ENCODE measurements around the gene ANO7.

Gene ANO7

DNA sequence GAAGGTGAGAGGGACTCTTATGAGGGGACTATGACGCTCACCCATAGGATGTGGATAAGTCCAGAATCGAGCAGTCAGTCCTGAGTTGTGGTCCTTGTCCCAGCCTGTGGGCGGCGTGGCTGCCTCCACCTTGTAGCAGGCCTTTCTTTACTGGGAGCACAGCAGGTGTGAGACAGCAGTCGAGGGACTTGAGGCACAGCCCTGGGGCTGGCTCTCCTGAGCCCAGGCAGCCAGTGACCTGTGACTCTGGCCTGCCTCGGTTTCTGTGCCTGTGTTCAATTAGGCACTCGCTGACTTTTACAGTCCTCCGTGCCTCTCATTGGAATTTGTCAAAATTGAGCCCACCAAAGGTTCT is 30.0 kb upstream of the ANO7 start:
- no peak for DNase-seq (ENCODE audit: low read depth)

GRCh38 chr2:241159116-241159515 is 29.4 kb upstream of the ANO7 start:
- DNase-seq (ENCODE audit: low read depth) = no peak

GRCh38 chr2:241160318-241160717 is 28.2 kb upstream of the ANO7 start:
- DNase-seq (ENCODE audit: low read depth) = no peak

DNA sequence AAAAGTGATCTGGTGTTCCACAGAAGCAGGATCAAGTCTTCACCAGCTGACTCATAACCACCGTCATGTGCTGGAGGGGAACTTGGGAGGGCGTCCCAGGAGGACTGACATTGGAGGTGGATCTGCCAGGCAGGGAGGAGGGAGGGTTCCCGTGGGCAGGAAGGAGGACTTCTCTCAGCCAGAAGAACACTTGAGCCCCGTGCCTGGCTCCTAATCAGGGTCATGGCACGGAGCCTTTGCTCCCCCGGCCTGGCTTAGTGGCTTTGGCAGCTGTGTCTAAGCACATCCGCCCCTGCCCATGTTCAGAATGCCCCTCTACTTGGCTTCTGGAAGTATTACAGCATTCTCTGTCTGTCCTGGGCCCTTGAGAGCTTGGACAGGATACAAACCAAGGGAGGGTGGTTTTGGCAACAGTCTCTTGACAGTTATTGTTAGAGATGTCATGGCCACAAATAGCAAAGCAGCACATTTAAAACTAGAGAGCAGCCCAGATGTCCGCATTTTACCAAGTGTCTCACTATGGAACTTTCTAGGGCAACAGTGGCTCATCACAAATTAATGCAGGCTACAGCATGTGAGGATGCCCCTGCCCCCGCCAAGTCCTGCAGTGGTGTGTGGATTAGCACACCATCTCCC is 26.7 kb upstream of the ANO7 start:
- DNase-seq (ENCODE audit: low read depth) = peak; percentile 34

GRCh38 chr2:241163601-241164118 is 24.8 kb upstream of the ANO7 start:
- DNase-seq (ENCODE audit: low read depth) = no peak

DNA sequence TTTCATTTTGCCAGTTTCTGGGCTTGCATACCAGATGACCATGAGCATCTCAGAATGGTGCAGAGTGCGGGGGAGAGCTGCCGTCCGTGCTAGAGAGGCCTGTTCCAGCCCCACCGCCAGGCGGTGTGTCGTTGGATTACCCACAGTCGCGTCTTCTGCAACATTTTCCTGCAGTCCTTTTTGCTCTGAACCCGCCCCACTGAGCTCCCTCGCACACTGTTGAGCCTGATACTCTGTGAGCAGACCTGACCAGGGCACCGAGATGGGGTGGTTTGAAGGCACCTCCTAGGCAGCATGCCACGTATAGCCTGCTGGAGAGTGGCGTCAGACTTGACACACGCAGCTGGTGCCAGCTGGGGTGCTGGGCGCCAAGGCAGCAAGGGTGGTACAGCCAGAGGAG is 20.1 kb upstream of the ANO7 start:
- DNase-seq (ENCODE audit: low read depth) = no peak

GRCh38 chr2:241173557-241173956 is 14.9 kb upstream of the ANO7 start:
- DNase-seq (ENCODE audit: low read depth) = no peak

DNA sequence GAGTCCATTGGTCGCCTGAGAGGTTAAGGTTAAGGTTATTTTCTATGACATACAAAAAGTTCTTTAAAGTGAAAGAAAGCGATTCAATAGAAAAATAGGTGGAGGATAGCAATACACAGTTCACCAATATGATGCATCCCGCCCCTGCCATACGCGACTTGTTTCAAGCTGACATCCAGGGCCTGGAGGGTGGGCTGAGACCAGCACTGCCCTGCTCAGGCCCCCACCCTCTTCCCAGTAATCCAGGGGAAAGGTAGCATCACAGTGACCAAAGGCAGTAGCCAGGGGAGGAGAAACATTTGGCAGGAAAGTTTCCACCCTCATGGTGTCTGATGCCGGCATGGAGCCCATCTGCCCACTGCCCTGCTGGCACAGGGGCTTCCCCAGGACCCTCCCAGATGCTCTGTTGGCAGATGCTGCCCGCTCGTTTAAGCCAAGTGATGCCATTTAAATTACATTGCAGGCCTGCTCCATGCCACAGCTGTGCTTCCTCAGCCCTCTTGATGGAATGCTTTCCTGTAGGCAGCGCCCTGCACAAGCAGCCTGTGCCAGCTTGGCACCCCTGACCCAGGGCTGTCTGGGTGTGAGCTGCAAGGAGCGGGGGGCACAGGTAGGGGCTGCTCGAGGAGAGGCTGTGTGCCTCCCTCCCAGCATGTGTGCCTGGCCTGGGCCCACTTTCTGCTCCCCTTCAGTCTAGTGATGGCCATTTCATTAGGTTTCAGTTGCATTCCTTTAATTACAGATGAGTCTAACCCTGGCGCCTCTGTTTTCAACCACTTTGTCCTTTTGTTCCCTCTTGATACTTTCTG is 10.7 kb upstream of the ANO7 start:
- DNase-seq (ENCODE audit: low read depth) = no peak

GRCh38 chr2:241178961-241179360 is 9.5 kb upstream of the ANO7 start:
- no peak for DNase-seq (ENCODE audit: low read depth)

DNA sequence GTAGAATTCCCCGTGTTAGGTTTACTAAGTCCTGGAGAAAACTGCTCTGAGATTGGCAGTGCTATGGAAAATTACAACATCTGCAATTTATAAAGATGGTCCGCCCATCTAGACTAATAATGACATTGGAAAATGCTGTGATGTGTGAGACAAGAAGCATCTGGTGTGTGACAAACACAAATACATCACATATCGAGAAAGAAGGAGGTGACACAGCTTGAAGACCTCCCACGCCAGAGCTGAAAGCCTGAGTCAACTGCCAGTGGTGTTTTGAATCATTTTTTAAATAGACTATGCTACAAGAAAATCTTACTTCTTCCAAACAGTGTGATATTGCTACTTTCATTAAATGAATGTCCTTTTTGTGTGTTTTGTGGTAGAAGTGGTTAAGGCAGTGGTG is 8.6 kb upstream of the ANO7 start:
- no peak for DNase-seq (ENCODE audit: low read depth)

GRCh38 chr2:241180495-241180894 is 8.0 kb upstream of the ANO7 start:
- DNase-seq (ENCODE audit: low read depth) = no peak

GRCh38 chr2:241182126-241182525 is 6.4 kb upstream of the ANO7 start:
- no peak for DNase-seq (ENCODE audit: low read depth)

- no peak for DNase-seq (ENCODE audit: low read depth)
These were observed 5.8 kb upstream of the ANO7 start for GRCh38 chr2:241182531-241183133.

- DNase-seq (ENCODE audit: low read depth) = no peak
These were observed 5.3 kb upstream of the ANO7 start for GRCh38 chr2:241183221-241183620.

- no peak for DNase-seq (ENCODE audit: low read depth)
These were observed 3.6 kb upstream of the ANO7 start for GRCh38 chr2:241184901-241185300.

GRCh38 chr2:241185961-241186360 is 2.5 kb upstream of the ANO7 start:
- no peak for DNase-seq (ENCODE audit: low read depth)

DNA sequence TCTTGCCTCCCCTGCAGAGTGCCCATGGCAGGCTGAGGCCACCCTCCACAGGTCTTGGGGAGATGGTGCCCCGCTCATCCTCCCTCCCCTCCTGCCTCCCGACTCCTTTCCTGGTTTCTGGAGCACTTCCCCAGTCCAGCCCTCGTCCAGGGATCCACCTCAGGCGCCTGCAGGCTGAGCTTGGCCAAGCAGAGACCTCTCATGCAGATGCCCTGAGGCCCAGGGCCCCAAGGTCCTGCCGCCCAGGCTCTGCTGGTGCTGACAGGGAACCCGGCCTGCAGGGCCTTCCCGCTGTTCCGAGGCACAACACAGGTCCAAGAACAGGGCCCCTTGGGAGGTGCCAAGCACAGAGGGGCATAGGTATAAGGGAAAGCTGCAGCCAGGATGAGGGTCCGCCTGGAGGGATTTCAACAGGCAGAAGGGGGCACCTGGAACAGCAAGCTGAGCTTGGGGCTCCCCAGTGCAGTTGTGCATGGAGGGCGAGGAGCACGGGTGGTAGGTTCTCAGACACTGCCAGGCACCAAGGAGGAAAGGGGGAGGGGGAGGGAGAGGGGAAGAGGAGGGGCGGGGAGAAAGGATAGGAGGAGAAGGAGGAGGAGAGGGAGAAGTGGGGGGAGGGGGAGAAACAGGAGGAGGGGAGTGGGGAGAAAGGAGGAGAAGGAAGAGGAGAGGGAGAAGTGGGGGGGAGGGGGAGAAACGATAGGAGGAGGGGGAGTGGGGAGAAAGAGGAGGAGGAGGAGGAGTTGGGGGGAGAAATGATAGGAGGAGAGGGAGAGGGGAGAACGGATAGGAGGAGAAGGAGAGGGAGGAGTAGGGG is 1.2 kb upstream of the ANO7 start:
- no peak for DNase-seq (ENCODE audit: low read depth)

DNA sequence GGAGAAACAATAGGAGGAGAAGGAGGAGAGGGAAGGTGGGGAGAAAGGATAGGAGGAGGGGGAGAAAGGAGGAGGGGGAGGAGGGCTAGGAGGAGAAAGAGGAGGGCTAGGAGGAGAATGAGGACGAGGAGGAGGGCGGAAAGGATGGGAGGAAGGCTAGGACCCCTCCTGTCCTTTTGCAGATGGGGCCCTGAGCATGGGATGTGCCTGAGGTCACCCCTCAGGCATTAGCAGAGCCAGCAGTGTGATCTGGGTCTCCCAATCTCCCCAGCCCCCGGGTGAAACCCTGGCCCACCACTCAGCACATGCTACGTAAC is 601 bp upstream of the ANO7 start:
- no peak for DNase-seq (ENCODE audit: low read depth)

DNA sequence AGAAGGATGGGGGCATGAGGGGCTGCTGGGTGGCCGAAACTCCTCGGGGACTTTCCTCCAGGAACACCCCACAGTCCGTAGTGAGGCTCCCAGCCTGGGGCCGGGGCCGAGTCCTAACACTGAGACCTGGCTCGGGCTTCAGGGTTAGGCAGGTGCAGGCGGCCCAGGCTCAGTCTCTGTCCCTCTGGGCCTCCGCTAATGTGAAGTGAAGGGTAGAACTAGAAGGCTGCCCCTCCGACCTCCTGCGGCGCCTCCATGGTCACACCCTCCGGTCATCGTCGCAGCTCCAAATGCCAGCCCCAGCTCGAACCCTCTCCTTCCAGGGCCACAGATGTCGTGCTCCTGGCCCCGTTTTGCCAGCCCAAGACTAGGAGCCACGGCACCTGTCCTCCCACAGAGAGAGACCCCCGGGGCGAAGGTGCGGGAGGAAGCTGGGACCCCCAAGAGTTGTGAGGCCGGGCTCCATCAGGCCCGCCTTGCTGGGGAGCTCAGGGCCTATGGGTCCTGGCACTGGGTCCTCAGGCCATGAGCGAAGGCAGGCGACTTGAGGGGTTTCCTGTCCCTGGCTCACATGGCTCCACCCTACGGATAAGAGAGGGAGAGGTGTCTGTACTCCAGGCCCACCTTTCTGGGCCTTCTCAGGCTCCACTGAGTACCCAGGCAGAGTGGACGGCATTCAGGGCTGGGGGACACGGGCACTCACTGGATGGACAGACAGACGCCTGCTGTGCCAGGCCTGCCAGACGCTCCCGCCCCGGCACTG is 797 bp downstream of the ANO7 start:
- DNase-seq (ENCODE audit: low read depth) = no peak

GRCh38 chr2:241189856-241190201 is 1.4 kb downstream of the ANO7 start:
- no peak for DNase-seq (ENCODE audit: low read depth)

DNA sequence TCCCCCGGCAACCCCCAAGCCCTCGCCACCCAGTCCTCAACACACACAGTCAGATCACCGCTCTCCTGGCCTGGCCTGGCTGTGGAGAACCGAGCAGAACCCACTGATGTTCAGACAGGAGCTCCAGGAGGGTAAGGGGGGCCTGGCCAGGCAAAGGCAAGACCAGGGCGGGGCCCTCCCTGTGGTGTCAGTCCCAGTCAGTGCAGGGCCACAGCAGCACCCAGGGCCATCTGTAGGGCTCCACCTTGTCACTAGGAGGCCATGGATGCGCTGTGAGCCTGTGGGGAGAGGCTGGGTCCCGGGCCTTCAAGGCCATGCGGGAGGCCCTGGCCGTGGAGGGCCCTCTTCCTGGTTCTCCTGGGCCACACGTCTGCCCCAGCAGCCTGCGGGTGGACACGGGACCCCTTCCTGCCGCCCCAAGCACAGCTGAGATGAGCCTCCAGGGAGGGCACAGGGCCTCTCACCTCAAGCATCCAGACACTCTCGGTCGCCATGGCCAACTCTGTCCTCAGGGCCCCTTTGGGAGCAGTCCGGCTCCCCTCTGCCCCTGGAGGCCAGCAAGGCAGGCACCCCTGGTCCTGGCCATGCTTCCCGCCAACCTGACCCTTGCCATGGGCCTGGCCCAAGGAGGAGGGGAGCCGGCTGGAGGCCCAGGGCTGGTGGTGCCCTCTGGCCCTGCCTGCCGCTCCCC is 2.0 kb downstream of the ANO7 start:
- no peak for DNase-seq (ENCODE audit: low read depth)

All from non-pigmented ciliary epithelial cell (primary cell).